Stomach (tissue), 4 donors: ENCODE results near the gene ACOT13.

Source experiments
- CTCF ChIP-seq, 7 experiments: fragments of 450-650 bp in 4 of 7; fragments of 200-600 bp in 3 of 7; sonication (generic) in 3 of 7; IDR thresholded peaks; one replicate each; pipeline ENCODE4 v1.5.1; 2016 to 2019; ENCODE audit warnings: antibody characterized with exemption in 7 of 7, control low read depth in 2 of 7, mild to moderate bottlenecking in 1 of 7
- POLR2A ChIP-seq, 4 donors: fragments of 450-650 bp; IDR thresholded peaks; one replicate each; pipeline ENCODE4 v1.6.1; 2016; ENCODE audit warnings: antibody characterized with exemption in 4 of 4, control low read depth in 2 of 4, mild to moderate bottlenecking in 1 of 4, moderate library complexity in 1 of 4

GRCh38 chr6:24708612-24709011 is 41.7 kb downstream of the ACOT13 start:
- TF ChIP-seq CTCF (IDR thresholded peaks at IDR 0.05) (no peak), POLR2A (IDR thresholded peaks at IDR 0.05) (no peak)
